PC-9 (cell line): Measurements from ENCODE around the gene YAF2.

Experiments
- EZH2 ChIP-seq: fragments of 200-600 bp; sonication (generic); IDR thresholded peaks from 2 replicates; pipeline ENCODE4 v1.8.0; 2017; ENCODE audit warnings: antibody characterized with exemption, low read depth
- TF ChIP-seq, protein P1 (sequence below): fragments of 200-600 bp; sonication (generic); conservative IDR thresholded peaks from 2 replicates; pipeline ENCODE4 v1.6.1; 2017; ENCODE audit warnings: mixed run types, antibody characterized with exemption, mild to moderate bottlenecking, moderate library complexity

DNA sequence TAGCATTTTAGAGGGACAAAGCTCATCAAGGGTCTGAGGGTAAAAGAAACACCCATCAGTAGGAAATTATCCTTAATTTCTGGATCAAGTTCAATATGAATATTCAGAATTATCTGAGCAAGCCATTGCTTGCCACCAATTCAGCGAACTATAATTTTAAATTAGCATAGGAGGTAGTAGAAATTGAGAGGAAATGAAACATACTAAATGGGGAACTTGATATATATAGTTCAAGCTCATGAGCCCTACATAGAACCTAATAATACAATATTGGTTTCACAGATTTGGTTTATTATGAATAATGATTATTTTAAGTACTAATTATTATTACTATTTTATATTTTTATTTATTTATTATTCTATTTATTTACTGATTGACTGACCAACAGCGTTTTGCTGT lies 51.3 kb downstream of the YAF2 start:
- no peak for TF ChIP-seq EZH2
- TF ChIP-seq, protein P1, sequence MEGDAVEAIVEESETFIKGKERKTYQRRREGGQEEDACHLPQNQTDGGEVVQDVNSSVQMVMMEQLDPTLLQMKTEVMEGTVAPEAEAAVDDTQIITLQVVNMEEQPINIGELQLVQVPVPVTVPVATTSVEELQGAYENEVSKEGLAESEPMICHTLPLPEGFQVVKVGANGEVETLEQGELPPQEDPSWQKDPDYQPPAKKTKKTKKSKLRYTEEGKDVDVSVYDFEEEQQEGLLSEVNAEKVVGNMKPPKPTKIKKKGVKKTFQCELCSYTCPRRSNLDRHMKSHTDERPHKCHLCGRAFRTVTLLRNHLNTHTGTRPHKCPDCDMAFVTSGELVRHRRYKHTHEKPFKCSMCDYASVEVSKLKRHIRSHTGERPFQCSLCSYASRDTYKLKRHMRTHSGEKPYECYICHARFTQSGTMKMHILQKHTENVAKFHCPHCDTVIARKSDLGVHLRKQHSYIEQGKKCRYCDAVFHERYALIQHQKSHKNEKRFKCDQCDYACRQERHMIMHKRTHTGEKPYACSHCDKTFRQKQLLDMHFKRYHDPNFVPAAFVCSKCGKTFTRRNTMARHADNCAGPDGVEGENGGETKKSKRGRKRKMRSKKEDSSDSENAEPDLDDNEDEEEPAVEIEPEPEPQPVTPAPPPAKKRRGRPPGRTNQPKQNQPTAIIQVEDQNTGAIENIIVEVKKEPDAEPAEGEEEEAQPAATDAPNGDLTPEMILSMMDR, result no peak
